Epithelial cell of proximal tubule (primary cell): ENCODE results near the gene NTMT2. TPM values are rescaled to one million over a fixed set of nuclear protein-coding genes. Genes with fewer than 3 reads are reported as not detected.

ENCODE experiments used
- DNase-seq: peaks from one replicate; pipeline ENCODE4 v3.0.0-alpha.2; 2011; ENCODE audit warnings: low read depth
- H3K4me3 ChIP-seq: 2 replicates; pipeline ENCODE4 v1.5.1; 2011; ENCODE audit warnings: low read depth, mild to moderate bottlenecking, low read length
- total RNA-seq: library from RNA; depleted of rRNA; stranded (reverse); fragments of >200 nt; gene quantifications from 2 replicates; pipeline ENCODE4 v1.2.3, GENCODE V29; 2015
- TF ChIP-seq, protein P1 (sequence below): conservative IDR thresholded peaks from 2 replicates; pipeline ENCODE4 v1.5.1; 2012; ENCODE audit warnings: low read depth, mild to moderate bottlenecking, low read length

NTMT2 gene
- total RNA-seq, 1 donor from 2014 or later = not detected

- H3K4me3 ChIP-seq = no peak overlapping the region
- TF ChIP-seq, protein P1, sequence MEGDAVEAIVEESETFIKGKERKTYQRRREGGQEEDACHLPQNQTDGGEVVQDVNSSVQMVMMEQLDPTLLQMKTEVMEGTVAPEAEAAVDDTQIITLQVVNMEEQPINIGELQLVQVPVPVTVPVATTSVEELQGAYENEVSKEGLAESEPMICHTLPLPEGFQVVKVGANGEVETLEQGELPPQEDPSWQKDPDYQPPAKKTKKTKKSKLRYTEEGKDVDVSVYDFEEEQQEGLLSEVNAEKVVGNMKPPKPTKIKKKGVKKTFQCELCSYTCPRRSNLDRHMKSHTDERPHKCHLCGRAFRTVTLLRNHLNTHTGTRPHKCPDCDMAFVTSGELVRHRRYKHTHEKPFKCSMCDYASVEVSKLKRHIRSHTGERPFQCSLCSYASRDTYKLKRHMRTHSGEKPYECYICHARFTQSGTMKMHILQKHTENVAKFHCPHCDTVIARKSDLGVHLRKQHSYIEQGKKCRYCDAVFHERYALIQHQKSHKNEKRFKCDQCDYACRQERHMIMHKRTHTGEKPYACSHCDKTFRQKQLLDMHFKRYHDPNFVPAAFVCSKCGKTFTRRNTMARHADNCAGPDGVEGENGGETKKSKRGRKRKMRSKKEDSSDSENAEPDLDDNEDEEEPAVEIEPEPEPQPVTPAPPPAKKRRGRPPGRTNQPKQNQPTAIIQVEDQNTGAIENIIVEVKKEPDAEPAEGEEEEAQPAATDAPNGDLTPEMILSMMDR = no peak
These were observed 698 bp upstream of the NTMT2 start for GRCh38 chr1:170145061-170145460.

GRCh38 chr1:170146720-170147263 is 1.0 kb downstream of the NTMT2 start:
- no peak for DNase-seq
- H3K4me3 ChIP-seq = no peak overlapping the region
- TF ChIP-seq, protein P1 = no peak

More at GRCh38 chr1:170145061-170145460, 698 bp upstream of the NTMT2 start:
- DNase-seq = no peak

- DNase-seq = no peak
- no peak overlapping the region for H3K4me3 ChIP-seq
- TF ChIP-seq, protein P1 = no peak
These were observed 3.5 kb downstream of the NTMT2 start for GRCh38 chr1:170149241-170149640.

- TF ChIP-seq, protein P1 = no peak
- no peak overlapping the region for H3K4me3 ChIP-seq
- DNase-seq = no peak
These were observed 4.3 kb downstream of the NTMT2 start for GRCh38 chr1:170150016-170150415.

GRCh38 chr1:170150921-170151320 is 5.2 kb downstream of the NTMT2 start:
- H3K4me3 ChIP-seq = no peak overlapping the region
- TF ChIP-seq, protein P1 = no peak
- DNase-seq = no peak

DNA sequence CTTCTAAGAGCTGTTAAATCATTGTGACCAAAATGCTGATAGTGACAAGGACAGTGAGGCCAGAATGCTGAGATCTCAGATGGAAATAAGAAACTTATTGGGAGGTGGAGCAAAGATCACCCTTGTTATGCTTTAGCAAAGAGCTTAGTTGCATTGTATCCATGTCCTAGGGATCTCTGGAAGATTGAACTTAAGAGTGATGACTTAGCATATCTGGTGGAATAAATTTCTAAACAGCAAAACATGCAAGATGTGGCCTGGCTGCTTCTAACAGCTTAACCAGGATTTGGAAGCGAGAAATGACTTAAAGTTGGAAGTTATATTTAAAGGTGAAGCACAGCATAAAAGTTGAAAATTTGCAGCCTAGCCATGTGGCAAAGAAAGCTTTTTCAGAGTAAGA is 7.7 kb downstream of the NTMT2 start:
- no peak for DNase-seq
- TF ChIP-seq, protein P1 = no peak

DNA sequence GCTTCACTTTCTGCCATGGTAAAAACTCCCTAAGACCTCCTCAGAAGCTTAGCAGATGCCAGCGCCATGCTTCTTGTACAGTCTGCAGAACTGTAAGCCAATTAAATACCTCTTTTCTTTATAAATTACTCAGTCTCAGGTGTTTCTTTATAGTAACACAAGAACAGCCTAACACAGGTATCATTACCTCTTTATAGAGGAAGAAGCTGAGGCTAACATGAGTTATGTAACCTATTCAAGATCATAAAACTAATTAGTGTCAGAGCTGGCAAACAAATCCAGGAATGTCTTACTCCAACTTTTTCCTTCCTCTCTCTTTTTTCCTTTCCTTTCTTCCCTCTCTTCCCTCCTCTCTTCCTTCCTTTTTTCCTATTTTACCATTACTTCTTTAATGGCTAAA is 9.3 kb downstream of the NTMT2 start:
- DNase-seq = no peak
- no peak overlapping the region for H3K4me3 ChIP-seq
- TF ChIP-seq, protein P1 = no peak

More for the DNA sequence above, 7.7 kb downstream of the NTMT2 start:
- H3K4me3 ChIP-seq = no peak overlapping the region
